A673 (cell line): ENCODE measurements around the gene CMIP. TPM values are rescaled to one million over a fixed set of nuclear protein-coding genes. Genes with fewer than 3 reads are reported as not detected.

ENCODE experiments used
- BruUV-seq: library from RNA; stranded (reverse); fragments of 400-500 nt; replicated peaks from 2 replicates; lab custom pipeline; 2021; lab: Mats Ljungman, UMichigan
- CTCF ChIA-PET: fragments of 300-600 bp; sonication (Branson Sonifier 250); formaldehyde crosslinking; loops from one replicate; lab custom pipeline; 2022; ENCODE audit warnings: antibody characterized with exemption; lab: Charles Lee
- POLR2A ChIA-PET: fragments of 300-600 bp; sonication (Branson Sonifier 250); formaldehyde crosslinking; loops from one replicate; lab custom pipeline; 2022; ENCODE audit warnings: antibody characterized with exemption; ENCODE audit not compliant: low non-redundant PET; lab: Charles Lee
- DNase-seq: peaks from one replicate; pipeline ENCODE4 v3.0.0-alpha.2; 2015; ENCODE audit warnings: low spot score
- H3K27ac ChIP-seq: fragments of 200-600 bp; sonication (generic); 2 replicates; pipeline ENCODE4 v1.5.1; 2016; ENCODE audit warnings: mixed run types, low read depth, mild to moderate bottlenecking, mixed read lengths, antibody characterized with exemption, low read length; ENCODE audit not compliant: poor library complexity, severe bottlenecking
- H3K27me3 ChIP-seq: fragments of 200-600 bp; sonication (generic); replicated peaks from 2 replicates; pipeline ENCODE4 v1.6.1; 2017; ENCODE audit warnings: mixed run types, low read depth, mild to moderate bottlenecking, mixed read lengths, antibody characterized with exemption, low read length; ENCODE audit not compliant: insufficient read depth, poor library complexity
- H3K36me3 ChIP-seq: fragments of 200-600 bp; sonication (generic); 2 replicates; pipeline ENCODE4 v1.6.1; 2016; ENCODE audit warnings: mixed run types, mild to moderate bottlenecking, mixed read lengths, antibody characterized with exemption, low read length; ENCODE audit not compliant: insufficient read depth, poor library complexity, severe bottlenecking
- H3K4me1 ChIP-seq: fragments of 200-600 bp; sonication (generic); 2 replicates; pipeline ENCODE4 v1.6.1; 2017; ENCODE audit warnings: mixed run types, mild to moderate bottlenecking, mixed read lengths, antibody characterized with exemption, low read length; ENCODE audit not compliant: insufficient read depth, poor library complexity, severe bottlenecking
- H3K4me3 ChIP-seq: fragments of 200-600 bp; sonication (generic); 2 replicates; pipeline ENCODE4 v1.5.1; 2016; ENCODE audit warnings: low read depth, mixed run types, mild to moderate bottlenecking, mixed read lengths, low read length; ENCODE audit not compliant: poor library complexity, severe bottlenecking
- H3K9me3 ChIP-seq: fragments of 200-600 bp; sonication (generic); 2 replicates; pipeline ENCODE4 v1.6.1; 2016; ENCODE audit warnings: mixed run types, low read depth, mild to moderate bottlenecking, mixed read lengths, antibody characterized with exemption, low read length; ENCODE audit not compliant: poor library complexity, severe bottlenecking
- EZH2 ChIP-seq: fragments of 200-600 bp; sonication (generic); IDR thresholded peaks from 2 replicates; pipeline ENCODE4 v1.6.1; 2017; ENCODE audit warnings: borderline replicate concordance, low read depth, mild to moderate bottlenecking, mixed read lengths, antibody characterized with exemption, low read length; ENCODE audit not compliant: poor library complexity, severe bottlenecking
- intact Hi-C: fragments of 100-400 bp; cut with micrococcal nuclease; formaldehyde crosslinking; loops from one replicate; pipeline ENCODE4 v1.10.0; 2022; ENCODE audit not compliant: unreplicated experiment
- total RNA-seq: library from RNA; stranded (reverse); gene quantifications from 2 replicates; pipeline ENCODE4 v1.2.3, GENCODE V29; 2021
- TF ChIP-seq, protein P1 (sequence below): fragments of 300-800, 200-600 bp; sonication (generic); conservative IDR thresholded peaks from 2 replicates; pipeline ENCODE4 v1.5.1; 2017; ENCODE audit warnings: low read depth, mild to moderate bottlenecking, antibody characterized with exemption, low read length, moderate library complexity, mixed read lengths

CMIP gene
- total RNA-seq, 1 experiment from 2014 or later = 25.5 TPM

DNA sequence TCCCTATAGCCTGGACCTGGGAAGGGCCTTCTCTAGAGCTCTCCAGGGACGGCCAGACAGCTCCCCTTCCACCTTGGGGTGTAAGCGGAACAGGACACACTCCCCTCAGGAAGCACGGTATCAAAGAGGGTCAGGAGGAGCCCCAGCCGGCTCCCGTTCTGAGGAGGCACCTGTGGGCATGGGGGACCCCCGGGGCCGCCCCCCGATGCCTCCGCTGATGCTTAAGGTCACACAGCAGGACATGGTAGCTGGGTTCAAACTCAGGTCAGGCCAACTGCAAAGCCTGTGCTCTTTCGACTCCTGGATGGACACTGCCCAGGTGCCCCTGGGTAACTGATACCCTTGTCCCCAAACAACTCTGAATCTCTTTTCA, 49.8 kb downstream of the CMIP start:
- ChIA-PET POLR2A (no interaction called here), CTCF (no interaction called here)
- no peaks in the 10 kb centered on the region for H3K27me3 ChIP-seq
- H3K4me1 ChIP-seq = peaks cover 28% of the 10 kb centered on the region
- no peak overlapping the region for H3K4me3 ChIP-seq
- no TSS peak for BruUV-seq
- no peak for DNase-seq
- no peaks in the 10 kb centered on the region for H3K36me3 ChIP-seq
- intact Hi-C loops = no loop called here
- no peak overlapping the region for H3K27ac ChIP-seq
- H3K9me3 ChIP-seq = no peaks in the 10 kb centered on the region
- TF ChIP-seq, protein P1, sequence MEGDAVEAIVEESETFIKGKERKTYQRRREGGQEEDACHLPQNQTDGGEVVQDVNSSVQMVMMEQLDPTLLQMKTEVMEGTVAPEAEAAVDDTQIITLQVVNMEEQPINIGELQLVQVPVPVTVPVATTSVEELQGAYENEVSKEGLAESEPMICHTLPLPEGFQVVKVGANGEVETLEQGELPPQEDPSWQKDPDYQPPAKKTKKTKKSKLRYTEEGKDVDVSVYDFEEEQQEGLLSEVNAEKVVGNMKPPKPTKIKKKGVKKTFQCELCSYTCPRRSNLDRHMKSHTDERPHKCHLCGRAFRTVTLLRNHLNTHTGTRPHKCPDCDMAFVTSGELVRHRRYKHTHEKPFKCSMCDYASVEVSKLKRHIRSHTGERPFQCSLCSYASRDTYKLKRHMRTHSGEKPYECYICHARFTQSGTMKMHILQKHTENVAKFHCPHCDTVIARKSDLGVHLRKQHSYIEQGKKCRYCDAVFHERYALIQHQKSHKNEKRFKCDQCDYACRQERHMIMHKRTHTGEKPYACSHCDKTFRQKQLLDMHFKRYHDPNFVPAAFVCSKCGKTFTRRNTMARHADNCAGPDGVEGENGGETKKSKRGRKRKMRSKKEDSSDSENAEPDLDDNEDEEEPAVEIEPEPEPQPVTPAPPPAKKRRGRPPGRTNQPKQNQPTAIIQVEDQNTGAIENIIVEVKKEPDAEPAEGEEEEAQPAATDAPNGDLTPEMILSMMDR = no peak

DNA sequence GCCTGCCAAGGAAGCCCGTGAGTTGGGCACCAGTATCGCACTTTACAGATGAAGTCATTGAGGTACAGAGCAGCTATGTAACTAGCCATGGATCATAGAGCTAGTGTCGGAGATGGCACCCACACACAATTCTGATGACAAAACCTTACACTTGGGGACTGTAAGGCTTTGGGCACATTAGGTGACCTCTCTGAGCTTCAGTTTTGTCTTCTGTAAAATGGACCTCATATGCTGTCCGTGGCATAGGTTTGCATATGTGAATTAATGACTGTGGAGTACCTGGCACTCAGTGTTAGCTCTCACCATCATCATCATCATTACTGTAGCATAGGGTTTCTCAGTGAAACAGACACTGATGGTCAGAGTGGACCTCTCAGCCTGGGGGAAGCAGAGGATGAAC, 50.3 kb downstream of the CMIP start:
- CTCF ChIA-PET = no interaction called here
- Histone ChIP-seq H3K36me3 (no peaks in the 10 kb centered on the region), H3K27ac (no peak overlapping the region), H3K4me3 (no peak overlapping the region), H3K4me1 (peaks cover 32% of the 10 kb centered on the region), H3K27me3 (no peaks in the 10 kb centered on the region), H3K9me3 (no peaks in the 10 kb centered on the region)
- TF ChIP-seq, protein P1 = no peak
- no peak for TF ChIP-seq EZH2
- POLR2A ChIA-PET = no interaction called here
- BruUV-seq = no TSS peak
- intact Hi-C loops = no loop called here
- DNase-seq = no peak

DNA sequence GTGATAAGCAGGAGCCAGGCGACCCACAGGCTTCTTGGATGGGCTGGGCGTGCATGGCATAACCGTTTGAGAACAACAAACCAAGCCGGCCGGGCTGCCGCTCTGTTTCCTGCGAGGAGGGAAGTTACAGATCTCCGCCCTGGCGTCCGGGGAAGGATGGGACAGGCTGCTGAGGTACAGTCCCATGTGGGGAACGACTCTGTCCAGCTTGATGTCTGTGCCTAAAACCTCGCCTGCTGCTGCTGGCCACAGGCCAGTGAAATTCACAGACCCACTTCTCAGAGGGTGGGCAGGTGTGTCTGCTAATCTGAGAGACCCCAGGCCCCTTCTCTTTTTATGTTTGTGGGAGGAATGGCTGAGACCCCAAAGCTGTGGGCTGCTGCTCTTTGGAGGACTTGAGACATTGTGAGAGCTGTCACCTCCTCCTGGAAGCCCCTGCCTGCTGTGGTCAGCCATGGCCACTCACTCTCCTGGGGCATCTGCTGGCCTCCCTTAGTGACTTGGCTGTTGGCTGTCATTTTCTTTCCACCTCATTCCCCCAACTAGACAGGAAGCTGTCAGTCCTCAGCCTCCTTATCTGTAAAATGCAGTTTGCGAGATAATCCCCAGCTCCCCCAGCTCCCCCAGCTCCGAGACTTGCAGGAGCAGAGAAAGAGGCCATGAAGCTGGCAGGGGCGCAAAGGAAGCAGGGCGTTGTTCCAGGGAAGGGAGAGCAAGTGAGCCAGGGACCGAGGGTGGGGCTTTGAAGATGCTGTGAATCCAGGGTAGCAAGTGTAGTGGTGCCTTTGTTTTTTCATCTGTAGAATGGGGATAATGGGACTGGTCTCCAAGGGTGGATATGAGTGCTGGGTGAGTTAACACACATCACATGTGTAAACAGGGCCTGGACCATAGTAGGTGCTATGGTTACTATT, 51.0 kb downstream of the CMIP start:
- Histone ChIP-seq H3K9me3 (no peaks in the 10 kb centered on the region), H3K4me1 (peaks cover 33% of the 10 kb centered on the region), H3K4me3 (no peak overlapping the region), H3K36me3 (no peaks in the 10 kb centered on the region), H3K27ac (no peak overlapping the region), H3K27me3 (no peaks in the 10 kb centered on the region)
- ChIA-PET CTCF (no interaction called here), POLR2A (interaction anchor here (0.6 kb wide), 1 partner anchor 35 kb away, joined by 3 read pairs; no protein-coding TSS in a partner anchor)
- TF ChIP-seq, protein P1 = no peak
- no peak for TF ChIP-seq EZH2
- BruUV-seq = no TSS peak
- intact Hi-C loops = no loop called here
- DNase-seq = no peak
